Ureter (tissue), 1 donor: ENCODE data around the gene SPPL2C. TPM values are rescaled to one million over a fixed set of nuclear protein-coding genes. Genes with fewer than 3 reads are reported as not detected.

Source experiments
- DNase-seq: peaks from one replicate; pipeline ENCODE4 v3.0.0-alpha.2; 2020; ENCODE audit warnings: low spot score
- total RNA-seq: library from RNA; stranded (reverse); gene quantifications from one replicate; pipeline ENCODE4 v1.2.4, GENCODE V29; 2023
- donor health status: DM: yes; HTN: yes; CAD: no.

The SPPL2C gene
- total RNA-seq, 1 donor from 2014 or later: not detected

DNA sequence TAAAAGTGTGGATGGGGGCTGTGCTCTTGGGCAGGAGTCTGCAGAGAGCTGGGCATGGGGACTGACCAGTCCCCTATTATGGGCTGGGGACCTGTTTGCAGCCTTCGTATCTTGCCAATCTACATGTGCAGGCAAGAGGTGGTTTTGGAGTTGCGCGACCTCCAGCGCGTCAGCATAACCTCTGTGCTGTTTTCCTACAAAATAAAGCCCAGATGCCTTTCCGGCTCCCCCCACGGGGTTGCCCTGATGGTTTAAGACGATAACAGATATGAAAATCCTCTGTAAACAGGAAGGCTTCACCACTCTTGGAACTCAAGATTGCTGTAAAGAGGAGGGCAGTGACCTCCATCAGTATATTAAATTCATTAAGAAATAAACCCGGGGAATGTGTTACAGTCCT is 16.5 kb upstream of the SPPL2C start:
- DNase-seq: no peak

DNA sequence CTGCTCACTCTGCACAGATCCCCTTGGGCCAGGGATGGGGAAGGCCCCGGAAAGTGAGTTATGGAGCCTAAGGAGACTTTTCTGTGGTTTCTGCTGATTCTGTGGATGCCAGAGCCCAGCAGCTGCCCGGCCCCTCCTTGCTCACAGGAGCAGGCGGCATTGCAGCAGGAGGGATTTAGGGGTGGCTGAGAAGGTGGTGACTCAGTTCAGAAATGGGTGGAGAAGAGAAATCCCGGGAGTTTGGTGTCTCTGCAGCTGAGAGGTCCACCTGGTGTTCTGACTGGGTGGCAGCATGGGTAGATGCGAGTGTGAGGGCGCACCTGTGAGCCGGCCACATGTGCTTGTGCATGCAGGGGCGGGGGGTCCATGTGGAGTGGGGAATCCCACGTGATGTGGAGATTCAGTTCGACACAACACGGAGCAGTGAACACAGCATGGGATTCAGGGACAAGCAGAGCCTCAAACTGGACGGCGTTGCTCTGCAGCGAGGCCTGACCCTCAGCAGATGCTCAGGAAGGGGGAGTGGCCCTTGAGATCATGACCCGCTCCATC is 16.0 kb upstream of the SPPL2C start:
- DNase-seq: no peak

DNA sequence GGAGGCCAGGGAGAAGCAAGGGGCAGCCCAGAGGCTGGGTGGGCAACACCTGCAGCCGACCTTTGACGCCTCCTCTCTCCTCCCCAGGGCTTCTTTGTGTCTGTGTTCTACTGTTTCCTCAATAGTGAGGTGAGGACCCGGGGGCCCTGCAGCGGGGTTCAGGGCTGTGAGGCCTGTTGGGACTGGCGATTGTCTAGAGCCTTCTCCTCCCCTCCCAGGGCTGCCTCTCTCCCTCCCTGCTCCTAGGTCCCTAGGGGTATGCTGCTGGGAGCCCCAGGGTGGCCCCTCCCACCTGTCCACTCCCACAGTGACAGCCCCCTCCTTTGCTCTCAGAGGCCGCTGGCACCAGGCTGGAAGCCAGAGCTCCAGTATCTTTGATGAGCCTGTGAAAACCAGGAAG is 10.8 kb upstream of the SPPL2C start:
- no peak for DNase-seq

DNA sequence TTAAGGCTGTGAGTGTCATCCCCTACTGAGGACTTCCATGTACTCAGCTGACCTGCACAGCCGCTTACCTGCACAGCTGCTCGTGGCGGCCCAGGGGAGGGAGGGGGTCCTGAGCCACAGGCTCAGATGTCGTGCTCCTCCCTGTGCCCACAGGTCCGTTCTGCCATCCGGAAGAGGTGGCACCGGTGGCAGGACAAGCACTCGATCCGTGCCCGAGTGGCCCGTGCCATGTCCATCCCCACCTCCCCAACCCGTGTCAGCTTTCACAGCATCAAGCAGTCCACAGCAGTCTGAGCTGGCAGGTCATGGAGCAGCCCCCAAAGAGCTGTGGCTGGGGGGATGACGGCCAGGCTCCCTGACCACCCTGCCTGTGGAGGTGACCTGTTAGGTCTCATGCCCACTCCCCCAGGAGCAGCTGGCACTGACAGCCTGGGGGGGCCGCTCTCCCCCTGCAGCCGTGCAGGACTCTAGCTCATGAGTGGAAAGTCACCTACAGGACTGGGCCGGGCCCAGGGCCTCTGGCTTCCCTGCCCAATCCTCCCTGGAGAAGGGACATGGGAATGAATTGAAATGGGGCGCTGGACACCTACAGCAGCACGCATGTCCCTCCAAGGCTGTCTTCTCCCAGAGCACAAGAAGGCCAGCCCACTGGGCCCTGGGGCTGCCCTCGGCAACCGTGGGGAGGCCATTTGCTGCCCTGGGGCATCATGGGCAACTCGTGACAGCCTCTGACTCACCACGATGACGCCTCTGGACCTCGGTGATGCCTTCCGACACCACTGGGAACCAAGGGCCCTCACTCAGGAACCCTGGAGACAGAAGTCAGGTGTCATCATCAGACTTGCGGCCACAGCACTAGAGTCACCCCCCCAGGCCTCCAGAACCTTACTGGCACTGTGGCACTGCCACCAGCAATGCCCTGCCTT is 9.9 kb upstream of the SPPL2C start:
- DNase-seq: no peak

DNA sequence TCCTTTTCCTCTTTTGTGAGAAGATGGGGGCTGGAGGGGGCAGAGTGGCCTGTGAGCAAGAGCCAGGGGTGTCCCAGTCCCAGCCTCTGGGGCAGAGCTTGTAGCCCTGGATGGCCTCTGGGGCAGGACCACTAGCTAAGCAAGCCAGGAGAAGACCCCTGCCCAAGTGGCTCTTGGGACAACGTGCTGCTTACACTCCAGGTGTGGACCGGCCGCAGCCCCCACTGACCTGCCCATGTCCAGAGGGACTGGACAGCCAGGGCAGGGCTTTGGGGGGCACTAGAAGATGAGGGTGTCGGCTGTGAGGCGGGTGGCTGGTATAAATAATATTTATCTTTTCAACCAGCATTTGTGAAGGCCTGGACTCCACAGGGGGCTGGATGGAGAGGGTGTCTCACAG is 9.2 kb upstream of the SPPL2C start:
- DNase-seq: no peak

DNA sequence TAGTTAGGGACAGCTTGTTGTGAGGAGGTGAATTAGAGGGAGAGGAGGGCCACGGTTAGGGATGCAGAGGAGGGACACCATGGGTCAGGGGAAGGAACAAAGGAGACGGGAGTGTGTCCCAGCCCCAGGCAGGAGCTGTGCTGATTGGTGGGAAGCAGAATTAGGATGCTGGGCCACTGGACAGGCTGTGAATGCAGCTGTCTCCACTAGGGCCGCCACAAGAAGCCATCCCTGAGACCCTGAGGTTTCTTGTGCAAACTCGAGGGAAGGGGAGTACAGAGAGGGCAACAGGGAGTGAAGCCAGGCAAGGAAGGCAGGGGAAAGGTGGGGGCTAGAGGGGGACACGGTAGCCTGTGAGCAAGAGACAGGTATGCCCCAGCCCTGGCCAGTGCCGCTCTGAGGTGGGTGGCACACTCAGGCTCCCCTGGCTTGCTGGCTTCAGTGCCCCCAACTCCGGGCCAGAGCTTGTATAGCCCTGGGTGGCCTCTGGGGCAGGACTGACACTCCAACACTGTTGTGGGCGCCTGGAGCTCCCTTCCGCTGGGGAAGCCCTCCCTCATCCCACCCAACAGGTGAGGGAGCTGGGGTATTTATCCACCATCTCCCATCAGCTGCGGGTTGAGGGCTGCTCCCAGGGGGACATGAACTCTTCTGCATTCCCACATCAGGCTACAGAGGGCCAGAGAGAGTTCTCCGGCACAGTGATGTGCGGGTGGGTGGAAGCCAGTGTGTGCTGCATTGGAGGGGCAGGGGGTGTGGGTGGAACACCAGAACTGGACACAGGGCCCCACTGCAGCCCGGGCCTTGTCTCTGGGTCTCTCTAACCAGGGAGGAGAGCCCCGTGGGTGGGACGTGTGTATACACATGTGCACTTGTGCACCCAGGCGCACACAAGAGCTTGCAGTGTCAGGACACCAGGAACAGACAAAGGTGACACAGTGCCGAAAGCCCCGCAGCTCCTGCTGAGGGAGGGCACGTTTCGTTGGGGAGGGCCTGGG is 8.3 kb upstream of the SPPL2C start:
- no peak for DNase-seq

DNA sequence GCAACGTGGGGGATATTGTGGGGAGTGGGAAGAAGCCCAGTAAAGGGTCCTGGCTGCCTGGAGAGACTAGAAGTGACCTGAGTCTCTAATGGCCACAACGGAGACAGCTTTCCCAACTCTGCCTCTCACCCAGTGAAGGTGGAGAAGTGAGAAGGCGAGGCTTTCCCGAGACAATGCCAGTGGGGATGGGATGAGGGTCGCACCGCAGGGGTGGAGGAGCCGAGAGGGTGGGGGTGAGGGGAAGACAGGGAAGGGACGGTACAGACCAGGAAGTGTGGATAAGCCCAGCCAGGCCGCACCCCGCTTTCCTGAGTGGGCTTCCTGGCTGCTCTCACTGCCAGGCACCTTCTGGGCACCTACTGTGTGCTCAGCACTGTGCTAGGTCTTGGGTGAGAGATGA is 7.5 kb upstream of the SPPL2C start:
- no peak for DNase-seq

DNA sequence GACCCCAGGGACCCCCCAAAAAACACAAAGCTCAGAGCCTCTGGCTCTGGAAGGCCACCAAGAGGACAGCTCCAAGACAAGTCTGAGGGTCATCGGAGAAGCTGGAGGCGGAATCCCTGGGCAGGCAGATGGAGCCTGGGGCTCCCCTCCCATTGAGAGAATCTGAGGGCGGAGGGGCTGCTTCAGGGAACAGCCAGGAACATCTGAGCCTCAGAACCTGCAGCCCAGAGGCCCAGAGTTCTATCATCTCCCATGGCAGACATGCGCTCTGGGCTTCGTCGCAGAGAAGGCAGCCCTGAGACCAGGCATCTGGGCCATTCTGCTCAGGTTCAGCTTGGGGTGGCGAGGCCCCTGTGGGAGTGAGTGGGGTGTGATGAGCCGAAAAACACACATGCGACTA is 7.1 kb upstream of the SPPL2C start:
- no peak for DNase-seq

DNA sequence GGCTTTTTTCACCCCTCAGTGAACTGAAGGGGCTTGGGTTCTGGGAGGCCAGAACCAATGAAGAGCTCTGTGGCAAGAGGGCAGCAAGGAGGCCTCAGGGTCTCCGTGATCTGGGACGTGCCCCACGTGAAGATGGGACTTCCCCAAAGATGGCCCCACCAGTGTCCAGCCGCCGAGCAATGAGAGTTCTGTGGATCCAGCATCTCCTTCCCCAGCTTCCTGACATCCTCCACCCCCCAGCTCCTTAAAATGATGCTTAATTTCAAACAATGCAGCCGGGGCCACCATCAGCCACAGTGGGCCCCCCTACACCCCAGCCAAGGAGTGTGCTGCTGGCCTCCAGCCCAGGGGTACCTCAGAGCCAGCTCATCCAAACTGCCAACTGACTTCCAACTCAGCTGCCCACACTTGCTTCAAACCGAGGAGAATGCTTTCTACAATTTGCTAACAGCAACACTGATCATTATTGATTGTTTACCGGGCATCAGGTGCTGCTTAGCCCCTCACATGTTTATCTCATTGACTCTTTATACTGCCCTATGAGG is 5.9 kb upstream of the SPPL2C start:
- no peak for DNase-seq

DNA sequence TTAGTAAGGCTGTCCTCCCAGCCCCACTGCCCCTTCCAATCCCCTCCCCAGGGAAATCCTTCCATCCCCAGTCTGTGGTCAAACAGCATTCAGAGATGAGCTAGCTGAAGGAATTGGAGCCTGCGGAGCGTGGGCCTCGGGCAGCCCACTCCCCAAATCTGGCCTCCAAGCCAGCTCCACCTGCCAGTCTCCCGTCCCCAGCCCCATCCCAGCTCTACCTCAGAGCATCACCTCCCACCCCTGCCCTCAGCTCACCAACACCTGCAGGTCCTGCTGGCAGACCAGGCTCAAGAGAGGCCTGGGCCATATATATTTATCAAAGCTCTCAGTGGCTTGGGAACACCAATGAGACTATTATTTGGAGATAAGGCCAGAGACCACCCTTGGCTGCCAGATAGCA is 5.2 kb upstream of the SPPL2C start:
- no peak for DNase-seq

DNA sequence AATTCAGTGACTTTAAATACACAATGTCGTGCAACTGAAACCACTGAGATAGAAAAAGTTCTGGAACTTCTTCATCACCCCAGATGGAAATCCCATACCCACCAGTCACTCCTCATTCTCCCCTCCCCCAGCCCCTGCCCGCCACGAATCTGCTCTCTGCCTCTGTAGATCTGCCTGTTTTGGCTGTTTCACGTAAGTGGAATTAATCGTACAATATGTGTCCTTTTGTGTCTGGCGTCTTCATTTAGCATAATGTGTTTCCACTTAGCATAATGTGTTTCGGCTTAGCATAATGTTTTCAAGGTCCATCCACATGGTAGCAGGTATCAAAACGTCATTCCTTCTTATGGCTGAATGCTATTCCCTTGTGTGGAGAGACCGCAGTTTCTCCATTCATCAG is 3.5 kb upstream of the SPPL2C start:
- no peak for DNase-seq

DNA sequence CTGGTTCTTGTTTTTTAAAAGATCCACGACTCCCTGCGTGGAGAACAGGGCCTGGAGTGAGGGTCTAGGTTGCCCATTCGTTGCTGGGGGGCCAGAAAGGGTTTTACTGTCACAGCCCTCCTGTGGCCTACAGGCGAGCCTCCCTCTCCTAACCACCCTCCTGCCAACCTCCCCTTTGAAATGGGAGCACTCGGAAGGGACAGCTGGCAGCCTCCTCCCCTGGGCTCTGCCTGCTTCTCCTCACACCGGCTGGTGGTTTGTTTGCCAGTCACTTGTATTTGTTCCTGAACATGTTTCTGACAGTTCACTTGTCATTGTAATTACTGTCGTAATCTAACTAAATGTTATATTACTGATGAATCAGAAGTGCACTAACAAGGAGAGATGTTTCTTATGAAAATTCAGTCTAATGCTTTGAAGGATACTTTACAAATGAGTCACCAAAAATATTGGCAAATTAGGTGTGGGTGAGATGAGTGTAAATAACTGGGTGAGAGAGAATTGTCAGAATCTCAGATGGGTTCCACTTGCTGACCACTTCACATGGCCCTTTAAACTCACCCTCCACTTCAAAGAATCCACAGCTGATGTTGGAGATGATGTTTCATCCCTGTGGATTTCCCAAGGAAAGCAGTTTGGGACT is 2.7 kb upstream of the SPPL2C start:
- no peak for DNase-seq

DNA sequence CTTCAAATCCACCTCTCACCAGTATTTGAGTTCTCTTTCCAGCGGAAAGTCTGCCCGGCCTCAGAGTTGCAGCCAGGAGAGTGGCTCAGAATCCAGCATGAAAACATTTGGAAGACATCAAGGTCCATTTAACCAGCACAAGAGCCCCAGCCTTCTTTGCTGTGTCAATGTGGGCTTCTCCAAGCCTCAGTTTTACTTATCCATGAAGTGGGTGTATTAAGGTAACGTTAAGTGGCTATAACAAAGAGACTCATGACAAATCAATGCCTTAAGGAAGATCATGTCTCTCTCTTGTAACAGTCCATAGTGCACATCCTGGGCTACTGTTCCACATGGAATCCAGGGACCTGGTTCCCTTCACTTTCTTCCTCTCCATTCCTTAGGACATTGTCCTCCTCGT is 959 bp upstream of the SPPL2C start:
- no peak for DNase-seq

DNA sequence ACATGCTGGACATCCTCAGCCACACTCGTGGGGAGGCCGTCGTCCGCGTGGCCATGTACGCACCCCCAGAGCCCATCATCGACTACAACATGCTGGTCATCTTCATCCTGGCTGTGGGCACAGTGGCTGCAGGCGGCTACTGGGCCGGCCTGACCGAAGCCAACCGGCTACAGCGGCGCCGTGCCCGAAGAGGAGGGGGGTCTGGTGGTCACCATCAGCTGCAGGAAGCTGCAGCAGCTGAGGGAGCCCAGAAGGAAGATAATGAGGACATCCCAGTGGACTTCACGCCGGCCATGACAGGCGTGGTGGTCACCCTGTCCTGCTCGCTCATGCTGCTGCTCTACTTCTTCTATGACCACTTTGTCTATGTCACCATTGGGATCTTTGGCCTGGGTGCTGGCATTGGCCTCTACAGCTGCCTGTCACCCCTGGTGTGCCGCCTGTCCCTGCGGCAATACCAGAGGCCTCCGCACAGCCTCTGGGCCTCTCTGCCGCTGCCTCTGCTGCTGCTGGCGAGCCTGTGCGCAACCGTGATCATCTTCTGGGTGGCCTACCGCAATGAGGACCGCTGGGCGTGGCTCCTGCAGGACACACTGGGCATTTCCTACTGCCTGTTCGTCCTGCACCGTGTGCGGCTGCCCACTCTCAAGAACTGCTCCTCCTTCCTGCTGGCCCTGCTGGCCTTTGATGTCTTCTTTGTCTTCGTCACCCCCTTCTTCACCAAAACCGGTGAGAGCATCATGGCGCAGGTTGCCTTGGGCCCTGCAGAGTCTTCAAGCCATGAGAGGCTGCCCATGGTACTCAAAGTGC is 900 bp downstream of the SPPL2C start:
- DNase-seq: no peak

DNA sequence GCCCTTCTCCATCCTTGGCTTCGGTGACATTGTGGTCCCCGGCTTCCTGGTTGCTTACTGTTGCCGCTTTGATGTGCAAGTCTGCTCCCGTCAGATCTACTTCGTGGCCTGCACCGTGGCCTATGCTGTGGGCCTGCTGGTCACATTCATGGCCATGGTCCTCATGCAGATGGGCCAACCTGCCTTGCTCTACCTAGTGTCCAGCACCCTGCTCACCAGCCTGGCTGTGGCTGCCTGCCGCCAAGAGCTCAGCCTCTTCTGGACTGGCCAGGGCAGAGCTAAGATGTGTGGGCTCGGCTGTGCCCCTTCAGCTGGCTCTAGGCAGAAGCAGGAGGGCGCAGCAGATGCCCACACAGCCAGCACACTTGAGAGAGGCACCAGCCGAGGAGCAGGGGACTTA is 1.5 kb downstream of the SPPL2C start:
- DNase-seq: no peak

DNA sequence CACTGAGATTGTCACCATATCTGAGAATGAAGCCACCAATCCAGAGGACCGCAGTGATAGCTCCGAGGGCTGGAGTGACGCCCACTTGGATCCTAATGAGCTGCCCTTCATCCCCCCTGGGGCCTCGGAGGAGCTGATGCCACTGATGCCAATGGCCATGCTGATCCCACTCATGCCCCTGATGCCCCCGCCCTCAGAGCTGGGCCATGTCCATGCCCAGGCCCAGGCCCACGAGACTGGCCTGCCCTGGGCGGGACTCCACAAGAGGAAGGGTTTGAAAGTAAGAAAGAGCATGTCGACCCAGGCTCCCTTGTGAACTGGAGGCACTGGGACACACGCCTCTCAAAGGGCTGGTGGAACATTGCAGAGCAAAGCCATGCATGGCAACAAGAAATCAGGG is 2.0 kb downstream of the SPPL2C start:
- no peak for DNase-seq

DNA sequence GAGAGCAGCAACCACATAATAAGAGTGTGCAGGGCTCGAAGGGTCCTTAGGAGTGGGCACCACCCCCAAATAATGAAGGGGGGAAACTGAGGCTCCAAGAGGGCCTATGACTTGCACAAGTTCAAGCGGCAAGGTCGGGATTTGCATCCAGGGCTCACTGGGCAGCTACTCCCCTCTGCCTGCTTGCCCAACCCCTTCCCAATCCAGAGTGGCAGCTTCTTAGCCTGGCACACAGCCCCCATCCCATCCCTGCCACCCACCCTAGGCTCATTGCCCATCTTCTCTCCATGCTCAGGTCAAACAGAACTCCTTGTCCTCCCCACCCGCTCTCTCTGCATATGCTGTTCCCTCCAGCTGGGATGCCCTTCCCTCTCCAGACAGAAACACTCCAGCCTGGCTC is 2.4 kb downstream of the SPPL2C start:
- no peak for DNase-seq

DNA sequence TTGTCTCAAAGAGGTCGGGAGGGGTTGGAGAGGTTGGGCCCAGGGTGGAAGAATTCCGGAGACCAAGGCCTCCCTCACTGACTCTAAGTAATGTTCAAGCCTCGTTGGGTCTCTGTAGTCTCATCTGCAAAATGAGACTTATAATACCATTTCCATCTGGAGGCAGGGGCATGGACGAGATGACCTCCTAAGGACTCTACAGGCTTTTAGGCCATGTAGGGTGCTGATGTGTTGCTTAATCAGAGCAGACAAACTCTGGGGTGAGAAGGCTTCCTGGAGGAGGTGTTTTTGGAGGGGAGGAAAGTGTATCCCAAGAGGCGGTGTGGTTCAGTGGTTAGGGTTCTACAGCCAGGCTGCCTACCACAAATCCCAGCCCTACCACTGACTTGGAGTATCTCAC is 3.1 kb downstream of the SPPL2C start:
- DNase-seq: no peak

DNA sequence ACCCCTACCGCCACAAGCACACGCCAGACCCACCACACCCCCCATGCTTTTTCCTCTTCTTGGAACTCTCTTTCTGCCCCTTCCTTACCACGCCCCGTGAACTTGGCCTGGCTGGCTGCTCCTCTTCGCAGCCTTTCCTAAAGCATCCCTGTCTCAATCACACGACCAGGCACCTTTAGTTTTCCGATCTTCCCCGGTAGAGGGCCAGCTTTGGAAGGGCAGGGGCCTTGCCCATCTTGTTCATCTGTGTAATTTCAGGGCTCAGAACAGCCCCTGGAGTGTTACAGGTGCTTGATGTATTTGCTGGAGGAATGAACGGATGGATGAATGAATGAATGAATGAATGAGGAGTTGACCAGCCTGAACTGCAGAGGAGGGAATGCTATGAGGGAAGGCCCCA is 3.7 kb downstream of the SPPL2C start:
- no peak for DNase-seq

DNA sequence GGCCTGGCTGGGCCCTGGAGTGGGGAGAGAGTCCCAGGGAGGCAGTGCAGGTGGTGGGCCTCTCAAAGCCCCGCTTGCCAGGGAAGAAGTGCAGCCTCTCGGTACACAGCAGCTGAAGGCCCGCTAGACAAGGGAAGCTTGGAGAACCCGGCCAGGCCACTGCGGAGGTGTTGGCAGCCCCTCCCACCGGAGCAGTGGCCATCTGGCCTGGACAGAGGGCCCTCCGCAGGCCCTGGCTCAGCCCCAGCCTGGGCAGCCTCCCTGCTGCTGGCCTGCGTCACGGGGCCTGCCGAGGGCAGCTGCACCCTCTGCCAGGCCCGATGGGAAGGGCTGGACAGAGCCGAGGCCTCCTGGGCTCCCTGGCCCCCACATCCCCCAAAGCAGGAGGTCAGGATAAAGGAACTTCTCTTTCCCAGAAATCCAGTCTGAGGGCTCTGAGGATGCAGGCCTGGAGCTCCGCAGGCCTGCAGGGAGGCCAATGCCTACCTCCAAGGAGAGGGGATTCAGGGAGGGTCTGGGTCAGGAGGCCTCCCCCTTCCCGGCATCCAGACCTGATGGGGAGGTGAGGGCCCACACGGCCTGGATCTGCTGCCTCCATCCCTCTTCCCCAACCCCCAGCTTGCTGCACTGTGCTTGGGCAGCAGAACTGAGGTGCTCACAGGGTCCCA is 4.3 kb downstream of the SPPL2C start:
- DNase-seq: no peak
